ENCODE data around the gene TMC2. TPM values are rescaled to one million over a fixed set of nuclear protein-coding genes. Genes with fewer than 3 reads are reported as not detected.
"Not testable (repeated sequence)": the region's sequence is repeated elsewhere in the genome, so short reads cannot be mapped to it uniquely, and the experiment has no call there.

The TMC2 gene
- total RNA-seq, 1 donor from 2014 or later, result not detected

- no peak for DNase-seq (ENCODE audit: extremely low spot score, unreplicated experiment)
- Mint-ChIP-seq H3K4me1 (ENCODE audit: unreplicated experiment) (no peaks in the 10 kb centered on the region), H3K27me3 (peaks cover 56% of the 10 kb centered on the region), H3K9me3 (no peaks in the 10 kb centered on the region), H3K27ac (no peak overlapping the region), H3K36me3 (no peaks in the 10 kb centered on the region), H3K4me3 (no peak overlapping the region)
- no peak for TF ChIP-seq CTCF (conservative IDR thresholded peaks at IDR 0.05)
Measured at GRCh38 chr20:2680046-2680445, 143.7 kb downstream of the TMC2 start.

GRCh38 chr20:2682040-2682439 is 145.7 kb downstream of the TMC2 start:
- not testable (repeated sequence) for H3K9me3 Mint-ChIP-seq; DNase-seq (ENCODE audit: extremely low spot score, unreplicated experiment); H3K27ac Mint-ChIP-seq; H3K36me3 Mint-ChIP-seq; H3K4me3 Mint-ChIP-seq; H3K4me1 Mint-ChIP-seq (ENCODE audit: unreplicated experiment)
- peaks cover 68% of the 10 kb centered on the region for H3K27me3 Mint-ChIP-seq

GRCh38 chr20:2684817-2685216 is 148.4 kb downstream of the TMC2 start:
- H3K4me3 Mint-ChIP-seq; H3K4me1 Mint-ChIP-seq (ENCODE audit: unreplicated experiment); H3K36me3 Mint-ChIP-seq; H3K27ac Mint-ChIP-seq; DNase-seq (ENCODE audit: extremely low spot score, unreplicated experiment); H3K9me3 Mint-ChIP-seq: not testable (repeated sequence)
- H3K27me3 Mint-ChIP-seq, result peaks cover 80% of the 10 kb centered on the region

- Mint-ChIP-seq H3K4me1 (ENCODE audit: unreplicated experiment) (peaks cover 7% of the 10 kb centered on the region), H3K4me3 (no peak overlapping the region), H3K27me3 (peaks cover 85% of the 10 kb centered on the region), H3K27ac (no peak overlapping the region), H3K9me3 (no peaks in the 10 kb centered on the region), H3K36me3 (no peaks in the 10 kb centered on the region)
- DNase-seq (ENCODE audit: extremely low spot score, unreplicated experiment), result no peak
- TF ChIP-seq CTCF (conservative IDR thresholded peaks at IDR 0.05), result no peak
Measured at GRCh38 chr20:2687514-2687913, 151.1 kb downstream of the TMC2 start.

- H3K36me3 Mint-ChIP-seq, result no peaks in the 10 kb centered on the region
- peaks cover 7% of the 10 kb centered on the region for H3K4me1 Mint-ChIP-seq (ENCODE audit: unreplicated experiment)
- DNase-seq (ENCODE audit: extremely low spot score, unreplicated experiment), result no peak
- H3K27ac Mint-ChIP-seq, result no peak overlapping the region
- peaks cover 79% of the 10 kb centered on the region for H3K27me3 Mint-ChIP-seq
- peak; percentile 82 for TF ChIP-seq CTCF (conservative IDR thresholded peaks at IDR 0.05)
- H3K9me3 Mint-ChIP-seq, result no peaks in the 10 kb centered on the region
- no peak overlapping the region for H3K4me3 Mint-ChIP-seq
Measured at GRCh38 chr20:2688041-2688591, 151.7 kb downstream of the TMC2 start.

- DNase-seq (ENCODE audit: extremely low spot score, unreplicated experiment), result no peak
- Mint-ChIP-seq H3K9me3 (no peaks in the 10 kb centered on the region), H3K36me3 (no peaks in the 10 kb centered on the region), H3K4me1 (ENCODE audit: unreplicated experiment) (peaks cover 12% of the 10 kb centered on the region), H3K27ac (no peak overlapping the region), H3K27me3 (peaks cover 82% of the 10 kb centered on the region), H3K4me3 (no peak overlapping the region)
- no peak for TF ChIP-seq CTCF (conservative IDR thresholded peaks at IDR 0.05)
Measured at GRCh38 chr20:2690213-2690612, 153.8 kb downstream of the TMC2 start.

GRCh38 chr20:2690718-2691117 is 154.3 kb downstream of the TMC2 start:
- Mint-ChIP-seq H3K4me3 (peak overlapping the region; percentile 93), H3K4me1 (ENCODE audit: unreplicated experiment) (peaks cover 15% of the 10 kb centered on the region), H3K27me3 (peaks cover 82% of the 10 kb centered on the region), H3K27ac (peak overlapping the region; percentile 93), H3K36me3 (no peaks in the 10 kb centered on the region), H3K9me3 (no peaks in the 10 kb centered on the region)
- no peak for DNase-seq (ENCODE audit: extremely low spot score, unreplicated experiment)
- no peak for TF ChIP-seq CTCF (conservative IDR thresholded peaks at IDR 0.05)

Measured in type B pancreatic cell (in vitro differentiated cells).